ENCODE data around the gene HCN4. TPM values are rescaled to one million over a fixed set of nuclear protein-coding genes. Genes with fewer than 3 reads are reported as not detected.

Gene HCN4
- total RNA-seq, 6 donors from 2014 or later = under 0.01 to 0.69 (median 0.19) TPM

- TF ChIP-seq EP300 (IDR thresholded peaks at IDR 0.05) (no peak), POLR2A (IDR thresholded peaks at IDR 0.05) (no peak), POLR2AphosphoS5 (IDR thresholded peaks at IDR 0.05) (no peak)
- TF ChIP-seq, protein P1, sequence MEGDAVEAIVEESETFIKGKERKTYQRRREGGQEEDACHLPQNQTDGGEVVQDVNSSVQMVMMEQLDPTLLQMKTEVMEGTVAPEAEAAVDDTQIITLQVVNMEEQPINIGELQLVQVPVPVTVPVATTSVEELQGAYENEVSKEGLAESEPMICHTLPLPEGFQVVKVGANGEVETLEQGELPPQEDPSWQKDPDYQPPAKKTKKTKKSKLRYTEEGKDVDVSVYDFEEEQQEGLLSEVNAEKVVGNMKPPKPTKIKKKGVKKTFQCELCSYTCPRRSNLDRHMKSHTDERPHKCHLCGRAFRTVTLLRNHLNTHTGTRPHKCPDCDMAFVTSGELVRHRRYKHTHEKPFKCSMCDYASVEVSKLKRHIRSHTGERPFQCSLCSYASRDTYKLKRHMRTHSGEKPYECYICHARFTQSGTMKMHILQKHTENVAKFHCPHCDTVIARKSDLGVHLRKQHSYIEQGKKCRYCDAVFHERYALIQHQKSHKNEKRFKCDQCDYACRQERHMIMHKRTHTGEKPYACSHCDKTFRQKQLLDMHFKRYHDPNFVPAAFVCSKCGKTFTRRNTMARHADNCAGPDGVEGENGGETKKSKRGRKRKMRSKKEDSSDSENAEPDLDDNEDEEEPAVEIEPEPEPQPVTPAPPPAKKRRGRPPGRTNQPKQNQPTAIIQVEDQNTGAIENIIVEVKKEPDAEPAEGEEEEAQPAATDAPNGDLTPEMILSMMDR (IDR thresholded peaks at IDR 0.05) = no peak
- ATAC-seq (ENCODE audit: low FRiP score in 2 of 2) (no peak), DNase-seq (peak in 1 of 2 donors; percentile 51)
- H3K4me1 ChIP-seq = peaks cover 0 to 6% (median 2%) of the 10 kb centered on the region in 4 donors
- no peaks in the 10 kb centered on the region for H3K36me3 ChIP-seq
- WGBS, 2 donors = 73 to 79% methylated on average over 10 to 14 of the region's 14 CpGs
- H3K27ac ChIP-seq = no peak overlapping the region
- H3K27me3 ChIP-seq = no peaks in the 10 kb centered on the region
- H3K9me3 ChIP-seq = peaks cover 0 to 9% (median 1%) of the 10 kb centered on the region in 4 donors
- no peak overlapping the region for H3K4me3 ChIP-seq
Measured at GRCh38 chr15:73341886-73342600, 26.7 kb downstream of the HCN4 start.

- Histone ChIP-seq H3K27me3 (no peaks in the 10 kb centered on the region), H3K36me3 (no peaks in the 10 kb centered on the region), H3K9me3 (peaks cover 0 to 9% (median 1%) of the 10 kb centered on the region in 4 donors), H3K27ac (no peak overlapping the region), H3K4me1 (peaks cover 0 to 6% (median 2%) of the 10 kb centered on the region in 4 donors), H3K4me3 (no peak overlapping the region)
- TF ChIP-seq, protein P1 (IDR thresholded peaks at IDR 0.05) = no peak
- no peak for TF ChIP-seq POLR2AphosphoS5 (IDR thresholded peaks at IDR 0.05)
- TF ChIP-seq EP300 (IDR thresholded peaks at IDR 0.05) = no peak
- TF ChIP-seq POLR2A (IDR thresholded peaks at IDR 0.05) = no peak
- WGBS, 2 donors = 71 to 78% methylated on average over 9 of the region's 9 CpGs
- ATAC-seq (ENCODE audit: low FRiP score in 2 of 2) = no peak
- DNase-seq = no peak
Measured at GRCh38 chr15:73340502-73341192, 28.1 kb downstream of the HCN4 start.

DNA sequence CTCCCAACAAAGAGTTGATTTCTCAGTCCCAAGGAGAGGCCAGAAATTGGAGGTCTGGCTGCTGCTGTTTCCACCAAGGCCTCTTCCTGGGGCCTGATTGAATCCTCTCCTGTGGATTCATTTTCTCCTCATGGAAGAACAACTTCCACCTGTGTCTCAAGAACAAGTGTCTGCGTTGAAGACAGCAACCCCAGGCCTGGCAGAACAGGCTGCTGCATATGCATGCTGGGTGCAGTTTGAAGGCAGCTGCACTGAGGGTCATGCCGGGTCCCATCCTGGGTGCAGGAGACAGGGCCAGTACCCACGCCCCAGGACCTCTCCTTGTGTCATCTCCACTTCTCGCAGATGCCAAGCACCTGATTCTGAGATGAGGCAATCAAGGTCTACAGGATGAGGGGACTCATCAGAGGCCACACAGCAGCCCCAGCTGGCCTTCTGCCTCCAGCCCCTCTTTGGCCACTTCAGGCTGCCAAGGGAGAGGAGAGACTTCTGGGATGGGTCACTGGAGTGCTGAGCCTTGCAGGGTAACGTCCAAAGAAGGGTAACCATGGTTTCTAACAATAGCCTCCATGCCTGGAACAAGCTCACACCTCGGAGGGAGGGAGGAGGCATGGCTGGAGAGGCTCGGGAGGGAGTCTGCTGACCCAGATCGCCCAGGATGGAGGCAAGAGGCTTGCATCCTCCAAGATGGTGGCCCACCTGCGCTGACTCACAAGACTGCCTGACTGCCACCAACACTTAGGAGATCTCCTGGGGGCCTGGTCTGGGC is 30.0 kb downstream of the HCN4 start:
- peaks cover 0 to 6% (median 2%) of the 10 kb centered on the region in 4 donors for H3K4me1 ChIP-seq
- ATAC-seq (ENCODE audit: low FRiP score in 2 of 2) = no peak
- no peak overlapping the region for H3K27ac ChIP-seq
- WGBS, 2 donors = 65 to 67% methylated on average over 3 to 9 of the region's 9 CpGs
- H3K9me3 ChIP-seq = peaks cover 0 to 9% (median 1%) of the 10 kb centered on the region in 4 donors
- no peak overlapping the region for H3K4me3 ChIP-seq
- H3K36me3 ChIP-seq = no peaks in the 10 kb centered on the region
- H3K27me3 ChIP-seq = no peaks in the 10 kb centered on the region
- DNase-seq = no peak
- no peak for TF ChIP-seq POLR2AphosphoS5 (IDR thresholded peaks at IDR 0.05)
- TF ChIP-seq POLR2A (IDR thresholded peaks at IDR 0.05) = no peak
- TF ChIP-seq EP300 (IDR thresholded peaks at IDR 0.05) = no peak
- TF ChIP-seq, protein P1 (IDR thresholded peaks at IDR 0.05) = no peak

GRCh38 chr15:73338058-73338457 is 30.7 kb downstream of the HCN4 start:
- H3K36me3 ChIP-seq = no peaks in the 10 kb centered on the region
- H3K27me3 ChIP-seq = no peaks in the 10 kb centered on the region
- TF ChIP-seq POLR2AphosphoS5 (IDR thresholded peaks at IDR 0.05) (no peak), EP300 (IDR thresholded peaks at IDR 0.05) (no peak), POLR2A (IDR thresholded peaks at IDR 0.05) (no peak)
- TF ChIP-seq, protein P1 (IDR thresholded peaks at IDR 0.05) = no peak
- DNase-seq (peak in 1 of 2 donors; percentile 63), ATAC-seq (ENCODE audit: low FRiP score in 2 of 2) (peak in 1 of 2 donors; percentile 27)
- no peak overlapping the region for H3K4me3 ChIP-seq
- peaks cover 0 to 4% (median 0%) of the 10 kb centered on the region in 4 donors for H3K9me3 ChIP-seq
- 48 to 86% methylated on average over 6 of the region's 6 CpGs for WGBS, 2 donors
- no peak overlapping the region for H3K27ac ChIP-seq
- peaks cover 0 to 6% (median 2%) of the 10 kb centered on the region in 4 donors for H3K4me1 ChIP-seq
